ENCODE data around the gene TSHZ2. TPM values are rescaled to one million over a fixed set of nuclear protein-coding genes. Genes with fewer than 3 reads are reported as not detected.
"Not testable (repeated sequence)": the region's sequence is repeated elsewhere in the genome, so short reads cannot be mapped to it uniquely, and the experiment has no call there.

Gene TSHZ2
- total RNA-seq, 1 experiment from 2014 or later = not detected

DNA sequence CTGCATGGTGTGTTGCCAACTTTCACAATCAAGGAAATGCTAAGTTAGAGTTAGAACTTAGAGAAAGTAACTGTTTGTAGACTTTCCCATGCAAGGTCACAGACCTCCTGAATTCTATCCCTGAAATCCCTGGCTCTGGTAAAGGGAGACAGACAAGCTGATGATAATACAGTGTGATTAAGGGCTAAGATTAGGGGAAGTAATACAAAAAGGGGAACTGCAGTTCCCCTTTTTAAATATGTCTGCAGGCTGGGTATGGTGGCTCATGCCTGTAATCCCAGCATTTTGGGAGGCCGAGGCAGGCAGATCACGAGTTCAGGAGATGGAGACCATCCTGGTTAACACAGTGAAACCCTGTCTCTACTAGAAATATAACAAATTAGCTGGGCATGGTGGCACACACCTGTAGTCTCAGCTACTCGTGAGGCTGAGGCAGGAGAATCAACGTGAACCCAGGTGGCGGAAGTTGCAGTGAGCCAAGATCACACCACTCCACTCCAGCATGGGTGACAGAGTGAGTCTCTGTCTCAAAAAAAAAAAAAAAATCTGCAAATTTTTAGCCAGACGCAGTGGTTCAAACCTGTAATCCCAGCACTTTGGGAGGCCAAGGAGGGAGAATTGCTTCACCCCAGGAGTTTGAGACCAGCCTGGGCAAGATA lies 560.6 kb downstream of the TSHZ2 start:
- not testable (repeated sequence) for DNase-seq (ENCODE audit: low spot score)

DNA sequence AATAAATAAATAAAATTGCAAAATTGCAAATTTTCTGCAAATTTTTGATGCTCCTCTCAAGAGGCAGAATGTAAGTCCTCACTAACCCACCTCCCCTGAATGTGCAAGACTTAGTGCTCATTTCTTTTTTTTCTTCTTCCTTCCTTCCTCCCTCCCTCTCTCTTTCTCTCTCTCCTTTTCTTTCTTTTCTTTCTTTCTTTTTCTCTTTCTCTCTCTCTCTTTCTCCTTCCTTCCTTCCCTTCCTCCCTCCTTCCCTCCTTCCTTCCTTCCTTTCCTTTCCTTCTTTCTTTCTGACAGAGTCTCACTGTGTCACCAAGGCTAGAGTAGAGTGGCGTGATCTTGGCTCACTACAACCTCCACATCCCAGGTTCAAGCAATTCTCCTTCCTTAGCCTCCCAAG lies 561.3 kb downstream of the TSHZ2 start:
- no peak for DNase-seq (ENCODE audit: low spot score)

DNA sequence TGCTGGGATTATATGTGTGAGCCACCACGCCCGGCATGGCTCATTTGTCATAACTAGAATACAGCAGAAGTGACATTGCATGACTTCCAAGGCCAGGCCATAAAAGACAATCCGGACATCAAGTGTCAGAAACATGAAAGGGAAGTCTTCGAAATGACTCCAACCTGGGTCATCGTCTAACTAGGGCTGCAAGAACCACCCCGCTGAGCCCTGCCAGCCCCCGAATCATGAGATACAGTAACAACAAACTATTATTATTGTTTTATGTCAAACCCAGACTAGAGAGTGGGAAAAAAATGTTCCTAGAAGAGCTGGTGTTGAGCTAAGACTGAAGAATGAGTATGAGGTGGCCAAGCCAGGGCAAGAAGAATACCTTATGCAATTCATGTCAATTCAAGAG lies 561.9 kb downstream of the TSHZ2 start:
- no peak for DNase-seq (ENCODE audit: low spot score)

DNA sequence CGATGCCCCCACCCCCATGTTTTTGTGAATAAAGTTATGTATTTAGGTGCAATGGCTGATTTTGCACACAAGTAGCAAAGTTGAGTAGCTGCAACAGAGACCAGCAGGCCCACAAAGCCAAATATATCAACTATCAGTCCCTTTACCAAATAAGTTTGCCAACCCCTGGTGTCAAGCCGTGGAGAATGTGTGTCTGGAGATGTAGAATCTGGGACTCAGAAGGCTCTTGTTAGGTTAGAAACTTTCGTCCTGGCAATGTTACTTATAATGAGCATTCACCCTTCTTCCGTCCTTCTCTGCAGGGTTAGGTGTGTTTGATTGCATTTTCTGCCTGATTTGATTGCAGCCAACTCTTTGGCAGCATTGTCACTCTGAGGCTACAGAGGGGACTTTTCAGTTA lies 563.7 kb downstream of the TSHZ2 start:
- DNase-seq (ENCODE audit: low spot score) = no peak

DNA sequence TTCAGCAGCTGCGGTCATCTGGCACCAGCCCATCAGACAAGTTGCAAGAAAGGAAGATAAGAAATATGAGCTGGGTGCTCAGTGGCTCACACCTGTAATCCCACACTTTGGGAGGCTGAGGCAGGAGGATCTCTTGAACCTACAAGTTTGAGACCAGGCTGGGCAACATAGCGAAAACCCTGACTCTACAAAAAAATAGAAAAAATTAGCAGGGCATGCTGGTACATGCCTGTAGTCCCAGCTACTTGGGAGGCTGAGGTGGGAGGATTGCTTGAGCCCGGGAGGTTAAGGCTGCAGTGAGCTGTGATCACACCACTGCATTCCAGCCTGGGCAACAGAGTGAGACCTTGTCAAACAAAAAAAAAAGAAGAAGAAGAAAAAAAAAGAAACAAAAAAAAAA lies 564.2 kb downstream of the TSHZ2 start:
- DNase-seq (ENCODE audit: low spot score) = not testable (repeated sequence)

DNA sequence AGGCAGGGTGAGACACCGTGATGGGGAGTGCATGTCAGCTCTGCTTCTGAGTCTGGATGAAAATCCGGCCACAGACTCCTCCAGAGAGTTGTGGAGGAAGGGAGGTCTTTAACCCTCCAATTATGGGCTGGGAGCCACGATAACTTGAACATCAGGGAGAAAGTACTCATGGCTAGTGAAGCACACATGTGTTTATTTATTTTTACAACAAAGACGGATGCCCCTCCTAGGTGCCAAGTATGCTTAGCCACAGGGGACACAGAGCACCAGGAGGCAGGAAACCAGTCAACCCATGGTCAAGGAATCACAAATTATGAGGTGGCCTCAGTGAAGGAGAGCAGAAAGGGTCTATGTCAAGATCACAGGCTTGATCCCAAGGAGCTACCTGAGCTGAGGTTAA lies 567.4 kb downstream of the TSHZ2 start:
- no peak for DNase-seq (ENCODE audit: low spot score)
